Vagina (tissue), 2 donors: ENCODE measurements around the gene MTHFSD. TPM values are rescaled to one million over a fixed set of nuclear protein-coding genes. Genes with fewer than 3 reads are reported as not detected.

ENCODE experiments used
- DNase-seq, 2 donors: peaks; one replicate each; pipeline ENCODE4 v3.0.0-alpha.2; 2017; ENCODE audit errors: extremely low spot score in 2 of 2
- H3K27ac ChIP-seq: fragments of 200-600 bp; sonication (generic); one replicate; pipeline ENCODE4 v1.5.1; 2019
- H3K27me3 ChIP-seq: fragments of 200-600 bp; sonication (generic); one replicate; pipeline ENCODE4 v1.5.1; 2019
- H3K36me3 ChIP-seq, 2 donors: fragments of 200-600 bp; sonication (generic); one replicate each; pipeline ENCODE4 v1.5.1; 2017 to 2019
- H3K4me1 ChIP-seq: fragments of 200-600 bp; sonication (generic); one replicate; pipeline ENCODE4 v1.5.1; 2019
- H3K4me3 ChIP-seq, 2 donors: fragments of 200-600 bp; sonication (generic); 1 replicate in 1 of 2; 2 replicates in 1 of 2; pipeline ENCODE4 v1.5.1; 2016 to 2019
- H3K9me3 ChIP-seq: fragments of 200-600 bp; sonication (generic); one replicate; pipeline ENCODE4 v1.5.1; 2019
- POLR2A ChIP-seq, 2 donors: fragments of 450-650 bp; IDR thresholded peaks; one replicate each; pipeline ENCODE4 v1.6.1; 2017; ENCODE audit warnings: antibody characterized with exemption in 2 of 2, mild to moderate bottlenecking in 2 of 2, moderate library complexity in 2 of 2
- POLR2AphosphoS5 ChIP-seq, 2 donors: sonication (generic); formaldehyde crosslinking; IDR thresholded peaks; one replicate each; pipeline ENCODE4 v1.9.0; 2017; ENCODE audit warnings: antibody characterized with exemption in 2 of 2, mild to moderate bottlenecking in 2 of 2, low read depth in 1 of 2; ENCODE audit not compliant: insufficient read depth in 1 of 2
- intact Hi-C: fragments of 100-400 bp; cut with DNase I; formaldehyde crosslinking; loops from one replicate; pipeline ENCODE4 v1.15.1; 2023
- total RNA-seq: library from RNA; depleted of rRNA; stranded (reverse); fragments of >200 nt; gene quantifications from one replicate; pipeline ENCODE4 v1.2.3, GENCODE V29; 2016
- TF ChIP-seq, protein P1 (sequence below), 3 experiments: fragments of 450-650 bp in 2 of 3; fragments of 200-600 bp in 1 of 3; sonication (generic) in 1 of 3; IDR thresholded peaks; one replicate each; pipeline ENCODE4 v1.5.1; 2017 to 2019; ENCODE audit warnings: antibody characterized with exemption in 3 of 3, mild to moderate bottlenecking in 2 of 3, moderate library complexity in 2 of 3

MTHFSD gene
- total RNA-seq, 1 donor from 2014 or later, result 20.4 TPM

- intact Hi-C loops, result no loop called here
- Histone ChIP-seq H3K27ac (no peak overlapping the region), H3K36me3 (no peaks in the 10 kb centered on the region), H3K4me1 (peaks cover 23% of the 10 kb centered on the region), H3K4me3 (peak overlapping the region; percentile 80 to 91), H3K9me3 (no peaks in the 10 kb centered on the region), H3K27me3 (no peaks in the 10 kb centered on the region)
- no peak for DNase-seq
- TF ChIP-seq POLR2A (IDR thresholded peaks at IDR 0.05) (no peak), POLR2AphosphoS5 (IDR thresholded peaks at IDR 0.05; ENCODE audit: insufficient read depth in 1 of 2, low read depth in 1 of 2) (no peak)
- TF ChIP-seq, protein P1, sequence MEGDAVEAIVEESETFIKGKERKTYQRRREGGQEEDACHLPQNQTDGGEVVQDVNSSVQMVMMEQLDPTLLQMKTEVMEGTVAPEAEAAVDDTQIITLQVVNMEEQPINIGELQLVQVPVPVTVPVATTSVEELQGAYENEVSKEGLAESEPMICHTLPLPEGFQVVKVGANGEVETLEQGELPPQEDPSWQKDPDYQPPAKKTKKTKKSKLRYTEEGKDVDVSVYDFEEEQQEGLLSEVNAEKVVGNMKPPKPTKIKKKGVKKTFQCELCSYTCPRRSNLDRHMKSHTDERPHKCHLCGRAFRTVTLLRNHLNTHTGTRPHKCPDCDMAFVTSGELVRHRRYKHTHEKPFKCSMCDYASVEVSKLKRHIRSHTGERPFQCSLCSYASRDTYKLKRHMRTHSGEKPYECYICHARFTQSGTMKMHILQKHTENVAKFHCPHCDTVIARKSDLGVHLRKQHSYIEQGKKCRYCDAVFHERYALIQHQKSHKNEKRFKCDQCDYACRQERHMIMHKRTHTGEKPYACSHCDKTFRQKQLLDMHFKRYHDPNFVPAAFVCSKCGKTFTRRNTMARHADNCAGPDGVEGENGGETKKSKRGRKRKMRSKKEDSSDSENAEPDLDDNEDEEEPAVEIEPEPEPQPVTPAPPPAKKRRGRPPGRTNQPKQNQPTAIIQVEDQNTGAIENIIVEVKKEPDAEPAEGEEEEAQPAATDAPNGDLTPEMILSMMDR (IDR thresholded peaks at IDR 0.05), result no peak
Measured at GRCh38 chr16:86555704-86556075, 655 bp upstream of the MTHFSD start.

DNA sequence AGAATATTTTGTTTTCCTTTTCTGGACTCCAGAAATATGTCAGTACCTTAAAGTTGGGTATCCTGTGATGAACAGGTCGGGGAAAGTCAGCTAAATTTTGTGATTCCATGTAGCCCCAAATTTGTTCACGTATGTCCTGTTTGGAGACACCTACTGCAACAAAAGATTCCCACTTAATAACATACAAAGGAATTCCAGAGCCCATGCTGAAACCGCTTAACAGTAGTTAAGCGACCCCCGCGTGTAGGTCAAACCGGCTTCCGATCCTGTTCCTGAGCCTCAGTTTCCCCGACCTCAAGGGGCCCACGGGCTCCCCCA is 477 bp downstream of the MTHFSD start:
- Histone ChIP-seq H3K4me3 (peak overlapping the region; percentile 80 to 91), H3K9me3 (no peaks in the 10 kb centered on the region), H3K27me3 (no peaks in the 10 kb centered on the region), H3K4me1 (peaks cover 23% of the 10 kb centered on the region), H3K36me3 (peaks cover 0 to 5% of the 10 kb centered on the region in 2 donors), H3K27ac (peak overlapping the region; percentile 87)
- TF ChIP-seq, protein P1 (IDR thresholded peaks at IDR 0.05), result no peak
- TF ChIP-seq POLR2AphosphoS5 (IDR thresholded peaks at IDR 0.05; ENCODE audit: insufficient read depth in 1 of 2, low read depth in 1 of 2) (no peak), POLR2A (IDR thresholded peaks at IDR 0.05) (no peak)
- no peak for DNase-seq
- intact Hi-C loops, result no loop called here

DNA sequence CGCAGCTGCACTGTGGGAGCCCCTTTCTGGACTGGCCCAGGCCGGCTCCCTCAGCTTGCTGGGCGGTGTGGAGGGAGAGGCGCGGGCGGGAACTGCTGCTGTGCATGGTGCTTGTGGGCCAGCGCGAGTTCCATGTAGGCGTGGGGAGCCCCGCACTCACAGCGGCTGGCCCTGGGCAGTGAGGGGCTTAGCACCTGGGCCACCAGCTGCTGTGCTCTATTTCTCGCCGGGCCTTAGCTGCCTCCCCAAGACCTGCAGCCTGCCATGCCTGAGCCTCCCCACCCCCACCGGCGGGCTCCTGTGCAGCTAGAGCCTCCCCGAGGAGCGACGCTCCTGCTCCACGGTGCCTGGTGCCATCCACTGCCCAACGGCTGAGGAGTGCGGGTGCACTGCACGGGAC is 1.7 kb downstream of the MTHFSD start:
- H3K27me3 ChIP-seq, result no peaks in the 10 kb centered on the region
- DNase-seq, result no peak
- intact Hi-C loops, result no loop called here
- no peak overlapping the region for H3K4me3 ChIP-seq
- H3K9me3 ChIP-seq, result no peaks in the 10 kb centered on the region
- peaks cover 0 to 5% of the 10 kb centered on the region in 2 donors for H3K36me3 ChIP-seq
- peaks cover 23% of the 10 kb centered on the region for H3K4me1 ChIP-seq
- TF ChIP-seq POLR2A (IDR thresholded peaks at IDR 0.05) (no peak), POLR2AphosphoS5 (IDR thresholded peaks at IDR 0.05; ENCODE audit: insufficient read depth in 1 of 2, low read depth in 1 of 2) (no peak)
- TF ChIP-seq, protein P1 (IDR thresholded peaks at IDR 0.05), result no peak
- H3K27ac ChIP-seq, result no peak overlapping the region

GRCh38 chr16:86550281-86550680 is 4.8 kb downstream of the MTHFSD start:
- TF ChIP-seq POLR2AphosphoS5 (IDR thresholded peaks at IDR 0.05; ENCODE audit: insufficient read depth in 1 of 2, low read depth in 1 of 2) (no peak), POLR2A (IDR thresholded peaks at IDR 0.05) (no peak)
- TF ChIP-seq, protein P1 (IDR thresholded peaks at IDR 0.05), result no peak
- intact Hi-C loops, result no loop called here
- no peak overlapping the region for H3K4me3 ChIP-seq
- no peak for DNase-seq
- H3K4me1 ChIP-seq, result peaks cover 14% of the 10 kb centered on the region
- H3K27me3 ChIP-seq, result no peaks in the 10 kb centered on the region
- H3K36me3 ChIP-seq, result peaks cover 0 to 18% of the 10 kb centered on the region in 2 donors
- no peaks in the 10 kb centered on the region for H3K9me3 ChIP-seq
- H3K27ac ChIP-seq, result no peak overlapping the region

- TF ChIP-seq POLR2A (IDR thresholded peaks at IDR 0.05) (no peak), POLR2AphosphoS5 (IDR thresholded peaks at IDR 0.05; ENCODE audit: insufficient read depth in 1 of 2, low read depth in 1 of 2) (no peak)
- TF ChIP-seq, protein P1 (IDR thresholded peaks at IDR 0.05), result no peak
- DNase-seq, result no peak
- peaks cover 0 to 19% of the 10 kb centered on the region in 2 donors for H3K36me3 ChIP-seq
Measured at GRCh38 chr16:86549893-86550190, 5.2 kb downstream of the MTHFSD start.

More at GRCh38 chr16:86549893-86550190, 5.2 kb downstream of the MTHFSD start:
- H3K9me3 ChIP-seq, result no peaks in the 10 kb centered on the region
- intact Hi-C loops, result no loop called here
- H3K4me3 ChIP-seq, result no peak overlapping the region
- no peaks in the 10 kb centered on the region for H3K27me3 ChIP-seq
- H3K4me1 ChIP-seq, result peaks cover 13% of the 10 kb centered on the region
- no peak overlapping the region for H3K27ac ChIP-seq
